IMR-90 (cell line): Measurements from ENCODE around the gene PDZD8. TPM values are rescaled to one million over a fixed set of nuclear protein-coding genes. Genes with fewer than 3 reads are reported as not detected.
"Not testable (repeated sequence)": the region's sequence is repeated elsewhere in the genome, so short reads cannot be mapped to it uniquely, and the experiment has no call there.

Source experiments
- ATAC-seq: fragments of 200-7000 bp; cut with Tn5 transposase; 2 replicates; pipeline ENCODE4 v1.9.1; 2020; ENCODE audit warnings: low read depth, mild to moderate bottlenecking, moderate library complexity
- BruUV-seq: library from RNA; stranded (reverse); fragments of 400-500 nt; replicated peaks from 2 replicates; lab custom pipeline; 2021; lab: Mats Ljungman, UMichigan
- CTCF ChIA-PET: fragments of 300-600 bp; formaldehyde crosslinking; extraction: SDS; loops from one replicate; lab custom pipeline; 2021; ENCODE audit warnings: antibody characterized with exemption; lab: Yijun Ruan, JAX
- POLR2A ChIA-PET: fragments of 300-600 bp; sonication (Branson Sonifier 250); formaldehyde crosslinking; loops from one replicate; lab custom pipeline; 2022; ENCODE audit warnings: antibody characterized with exemption; ENCODE audit not compliant: unreplicated experiment; lab: Charles Lee
- DNase-seq: peaks from one replicate; pipeline ENCODE4 v3.0.0; 2013
- H2AFZ ChIP-seq: replicated peaks from 2 replicates; pipeline ENCODE3; 2013; ENCODE audit warnings: low read length, mild to moderate bottlenecking; ENCODE audit not compliant: poor library complexity
- H2AK5ac ChIP-seq: 2 replicates; pipeline ENCODE4 v1.6.1; 2013; ENCODE audit warnings: low read depth, low read length, inconsistent platforms
- H2AK9ac ChIP-seq: replicated peaks from 2 replicates; pipeline ENCODE3; 2013; ENCODE audit warnings: mild to moderate bottlenecking, low read depth, low read length, moderate library complexity; ENCODE audit not compliant: poor library complexity
- H2BK120ac ChIP-seq: 2 replicates; pipeline ENCODE4 v1.6.1; 2013; ENCODE audit warnings: low read depth, low read length, inconsistent platforms
- H2BK15ac ChIP-seq: 3 replicates; pipeline ENCODE4 v1.6.1; 2013; ENCODE audit warnings: low read depth, low read length, inconsistent platforms
- H2BK20ac ChIP-seq: 2 replicates; pipeline ENCODE4 v1.6.1; 2013; ENCODE audit warnings: low read depth, mild to moderate bottlenecking, inconsistent platforms, low read length, moderate library complexity
- H2BK5ac ChIP-seq: 2 replicates; pipeline ENCODE4 v1.6.1; 2013; ENCODE audit warnings: mild to moderate bottlenecking, low read depth, low read length, inconsistent platforms; ENCODE audit not compliant: poor library complexity, severe bottlenecking
- H3K14ac ChIP-seq: replicated peaks from 2 replicates; pipeline ENCODE4 v1.6.1; 2013; ENCODE audit warnings: low read depth, low read length, inconsistent platforms
- H3K18ac ChIP-seq: 2 replicates; pipeline ENCODE4 v1.6.1; 2013; ENCODE audit warnings: low read depth, low read length, control low read depth
- H3K23ac ChIP-seq: 2 replicates; pipeline ENCODE4 v1.6.1; 2013; ENCODE audit warnings: low read depth, low read length, inconsistent platforms
- H3K27ac ChIP-seq: 2 replicates; pipeline ENCODE4 v1.5.1; 2013; ENCODE audit warnings: mild to moderate bottlenecking, control low read depth, low read length; ENCODE audit not compliant: insufficient read depth
- H3K27me3 ChIP-seq: 2 replicates; pipeline ENCODE4 v1.6.1; 2013; ENCODE audit warnings: low read length; ENCODE audit not compliant: control insufficient read depth, insufficient read depth
- H3K36me3 ChIP-seq: 2 replicates; pipeline ENCODE4 v1.6.1; 2013; ENCODE audit warnings: low read length, mixed read lengths; ENCODE audit not compliant: control insufficient read depth, insufficient read depth
- H3K4ac ChIP-seq: 2 replicates; pipeline ENCODE4 v1.6.1; 2013; ENCODE audit warnings: low read depth, low read length, inconsistent platforms
- H3K4me1 ChIP-seq: 2 replicates; pipeline ENCODE4 v1.6.1; 2013; ENCODE audit warnings: low read length, mixed read lengths; ENCODE audit not compliant: control insufficient read depth, insufficient read depth
- H3K4me2 ChIP-seq: 2 replicates; pipeline ENCODE4 v1.6.1; 2013; ENCODE audit warnings: low read depth, mild to moderate bottlenecking, control low read depth, low read length, moderate library complexity
- H3K4me3 ChIP-seq: 2 replicates; pipeline ENCODE4 v1.5.1; 2013; ENCODE audit warnings: low read depth, mild to moderate bottlenecking, control low read depth, low read length, moderate library complexity; ENCODE audit not compliant: insufficient read depth
- H3K56ac ChIP-seq: 2 replicates; pipeline ENCODE4 v1.6.1; 2013; ENCODE audit warnings: low read length, inconsistent platforms; ENCODE audit not compliant: insufficient read depth; ENCODE audit errors: extremely low read depth
- H3K79me1 ChIP-seq, 2 experiments: 2 replicates each; pipeline ENCODE4 v1.6.1; 2013; ENCODE audit warnings: low read length in 2 of 2, inconsistent platforms in 1 of 2, low read depth in 1 of 2
- H3K9ac ChIP-seq: 2 replicates; pipeline ENCODE4 v1.6.1; 2013; ENCODE audit warnings: low read depth, low read length, control low read depth
- H3K9me1 ChIP-seq: 2 replicates; pipeline ENCODE4 v1.6.1; 2013; ENCODE audit warnings: low read length, inconsistent platforms; ENCODE audit not compliant: insufficient read depth
- H3K9me3 ChIP-seq: 2 replicates; pipeline ENCODE4 v1.6.1; 2013; ENCODE audit warnings: low read length; ENCODE audit not compliant: control insufficient read depth, insufficient read depth
- H4K20me1 ChIP-seq: 2 replicates; pipeline ENCODE4 v1.6.1; 2013; ENCODE audit warnings: low read length, inconsistent platforms; ENCODE audit not compliant: insufficient read depth
- H4K5ac ChIP-seq: 2 replicates; pipeline ENCODE4 v1.6.1; 2013; ENCODE audit warnings: mild to moderate bottlenecking, low read depth, low read length, control low read depth
- H4K8ac ChIP-seq, 2 experiments: 2 replicates each; pipeline ENCODE4 v1.6.1; 2013; ENCODE audit warnings: low read depth in 2 of 2, low read length in 2 of 2, control low read depth in 1 of 2, inconsistent platforms in 1 of 2
- H4K91ac ChIP-seq: 2 replicates; pipeline ENCODE4 v1.6.1; 2013; ENCODE audit warnings: low read depth, low read length, inconsistent platforms; ENCODE audit not compliant: insufficient read depth
- WGBS, 2 experiments: methylation state at CpG; one replicate each; pipeline versions ENCODE4 v1.1.5 to v1.1.7; 2013; ENCODE audit warnings: missing lambda C conversion rate in 2 of 2; ENCODE audit not compliant: insufficient read length in 1 of 2; ENCODE audit errors: extremely low coverage in 2 of 2; 5-methylcytosine and 5-hydroxymethylcytosine counted together
- dilution Hi-C: fragments of 300-500 bp; cut with HindIII; formaldehyde crosslinking; loops from one replicate; pipeline ENCODE4 v1.14.3; 2018; ENCODE audit warnings: low sequenced_read_pairs; ENCODE audit not compliant: unreplicated experiment
- in situ Hi-C: fragments of 300-500 bp; cut with MboI; formaldehyde crosslinking; loops from 3 replicates; pipeline ENCODE4 v1.14.3; 2019; ENCODE audit warnings: low sequenced_read_pairs, inconsistent platforms, mixed read lengths
- intact Hi-C: fragments of 100-400 bp; cut with micrococcal nuclease; formaldehyde crosslinking; loops from 2 replicates; pipeline ENCODE4 v1.10.0; 2022
- polyA plus RNA-seq, 3 experiments: library from polyadenylated mRNA; depleted of rRNA; stranded (reverse); fragments of >200 nt; gene quantifications; 2 replicates each; pipeline ENCODE4 v1.2.3, GENCODE V29; 2012; ENCODE audit warnings: low replicate concordance in 1 of 3
- total RNA-seq: library from RNA; depleted of rRNA; stranded (reverse); fragments of >200 nt; gene quantifications from 2 replicates; pipeline ENCODE4 v1.2.3, GENCODE V29; 2012

Gene PDZD8
- total and polyA plus RNA-seq, 2 of the 4 experiments (the other 2 are of a cell fraction), result 11.3 to 20.4 TPM

GRCh38 chr10:117290872-117291271 lies 84.4 kb downstream of the PDZD8 start:
- H3K27ac ChIP-seq, intact Hi-C loops: not testable (repeated sequence)
- no CpG with 5 or more reads among the region's 10 CpGs for WGBS, 2 experiments

More at GRCh38 chr10:117290872-117291271, 84.4 kb downstream of the PDZD8 start:
- CTCF ChIA-PET, result interaction anchor here (0.6 kb wide), 1 partner anchor 26 kb away, joined by 3 read pairs; no protein-coding TSS in a partner anchor
- H2AK5ac ChIP-seq, H3K27me3 ChIP-seq, H3K4me1 ChIP-seq, H2BK120ac ChIP-seq, H3K36me3 ChIP-seq, H3K14ac ChIP-seq, H4K5ac ChIP-seq, H3K9me1 ChIP-seq, H3K4ac ChIP-seq, H2AFZ ChIP-seq, H2AK9ac ChIP-seq, H2BK5ac ChIP-seq, H4K91ac ChIP-seq, H3K23ac ChIP-seq, ATAC-seq, H3K4me2 ChIP-seq, H3K9me3 ChIP-seq, DNase-seq, in situ Hi-C loops, H2BK15ac ChIP-seq, H4K20me1 ChIP-seq, H3K9ac ChIP-seq, H2BK20ac ChIP-seq, H3K4me3 ChIP-seq, POLR2A ChIA-PET, dilution Hi-C loops, H3K79me1 ChIP-seq, H3K18ac ChIP-seq, H4K8ac ChIP-seq, BruUV-seq, H3K56ac ChIP-seq: not testable (repeated sequence)
